ENCODE data around the gene STIM2.

DNA sequence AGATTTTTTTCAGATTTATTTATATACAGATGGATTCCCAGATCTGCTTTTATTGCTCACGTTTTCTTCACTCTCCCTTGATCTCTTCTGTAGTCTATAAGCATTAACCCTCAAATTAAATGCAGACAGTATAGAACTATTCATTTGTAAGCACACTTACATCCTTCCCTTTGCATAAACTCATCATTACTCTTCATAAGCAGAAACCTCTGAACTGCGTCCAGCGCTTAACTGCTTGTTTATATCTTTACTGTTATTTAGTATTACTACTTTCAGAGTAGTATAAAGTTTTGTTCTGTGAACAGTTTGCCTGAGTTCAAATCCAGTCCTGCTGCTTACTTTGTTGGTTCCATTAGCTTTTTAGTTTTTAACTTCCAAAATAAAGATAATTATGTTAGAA lies 132.9 kb downstream of the STIM2 start:
- TF ChIP-seq, protein P1, sequence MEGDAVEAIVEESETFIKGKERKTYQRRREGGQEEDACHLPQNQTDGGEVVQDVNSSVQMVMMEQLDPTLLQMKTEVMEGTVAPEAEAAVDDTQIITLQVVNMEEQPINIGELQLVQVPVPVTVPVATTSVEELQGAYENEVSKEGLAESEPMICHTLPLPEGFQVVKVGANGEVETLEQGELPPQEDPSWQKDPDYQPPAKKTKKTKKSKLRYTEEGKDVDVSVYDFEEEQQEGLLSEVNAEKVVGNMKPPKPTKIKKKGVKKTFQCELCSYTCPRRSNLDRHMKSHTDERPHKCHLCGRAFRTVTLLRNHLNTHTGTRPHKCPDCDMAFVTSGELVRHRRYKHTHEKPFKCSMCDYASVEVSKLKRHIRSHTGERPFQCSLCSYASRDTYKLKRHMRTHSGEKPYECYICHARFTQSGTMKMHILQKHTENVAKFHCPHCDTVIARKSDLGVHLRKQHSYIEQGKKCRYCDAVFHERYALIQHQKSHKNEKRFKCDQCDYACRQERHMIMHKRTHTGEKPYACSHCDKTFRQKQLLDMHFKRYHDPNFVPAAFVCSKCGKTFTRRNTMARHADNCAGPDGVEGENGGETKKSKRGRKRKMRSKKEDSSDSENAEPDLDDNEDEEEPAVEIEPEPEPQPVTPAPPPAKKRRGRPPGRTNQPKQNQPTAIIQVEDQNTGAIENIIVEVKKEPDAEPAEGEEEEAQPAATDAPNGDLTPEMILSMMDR (IDR thresholded peaks at IDR 0.05; ENCODE audit: low read length): no peak
- no peak for TF ChIP-seq EZH2 (IDR thresholded peaks at IDR 0.05; ENCODE audit: borderline replicate concordance, low read length)

Data from OCI-LY1 (cell line).